A673 (cell line): ENCODE results near the gene SMC5. TPM values are rescaled to one million over a fixed set of nuclear protein-coding genes. Genes with fewer than 3 reads are reported as not detected.

Experiments used
- BruUV-seq: library from RNA; stranded (reverse); fragments of 400-500 nt; replicated peaks from 2 replicates; lab custom pipeline; 2021; lab: Mats Ljungman, UMichigan
- CTCF ChIA-PET: fragments of 300-600 bp; sonication (Branson Sonifier 250); formaldehyde crosslinking; loops from one replicate; lab custom pipeline; 2022; ENCODE audit warnings: antibody characterized with exemption; lab: Charles Lee
- POLR2A ChIA-PET: fragments of 300-600 bp; sonication (Branson Sonifier 250); formaldehyde crosslinking; loops from one replicate; lab custom pipeline; 2022; ENCODE audit warnings: antibody characterized with exemption; ENCODE audit not compliant: low non-redundant PET; lab: Charles Lee
- DNase-seq: peaks from one replicate; pipeline ENCODE4 v3.0.0-alpha.2; 2015; ENCODE audit warnings: low spot score
- H3K27ac ChIP-seq: fragments of 200-600 bp; sonication (generic); 2 replicates; pipeline ENCODE4 v1.5.1; 2016; ENCODE audit warnings: mixed run types, low read depth, mild to moderate bottlenecking, mixed read lengths, antibody characterized with exemption, low read length; ENCODE audit not compliant: poor library complexity, severe bottlenecking
- H3K27me3 ChIP-seq: fragments of 200-600 bp; sonication (generic); replicated peaks from 2 replicates; pipeline ENCODE4 v1.6.1; 2017; ENCODE audit warnings: mixed run types, low read depth, mild to moderate bottlenecking, mixed read lengths, antibody characterized with exemption, low read length; ENCODE audit not compliant: insufficient read depth, poor library complexity
- H3K36me3 ChIP-seq: fragments of 200-600 bp; sonication (generic); 2 replicates; pipeline ENCODE4 v1.6.1; 2016; ENCODE audit warnings: mixed run types, mild to moderate bottlenecking, mixed read lengths, antibody characterized with exemption, low read length; ENCODE audit not compliant: insufficient read depth, poor library complexity, severe bottlenecking
- H3K4me1 ChIP-seq: fragments of 200-600 bp; sonication (generic); 2 replicates; pipeline ENCODE4 v1.6.1; 2017; ENCODE audit warnings: mixed run types, mild to moderate bottlenecking, mixed read lengths, antibody characterized with exemption, low read length; ENCODE audit not compliant: insufficient read depth, poor library complexity, severe bottlenecking
- H3K4me3 ChIP-seq: fragments of 200-600 bp; sonication (generic); 2 replicates; pipeline ENCODE4 v1.5.1; 2016; ENCODE audit warnings: low read depth, mixed run types, mild to moderate bottlenecking, mixed read lengths, low read length; ENCODE audit not compliant: poor library complexity, severe bottlenecking
- H3K9me3 ChIP-seq: fragments of 200-600 bp; sonication (generic); 2 replicates; pipeline ENCODE4 v1.6.1; 2016; ENCODE audit warnings: mixed run types, low read depth, mild to moderate bottlenecking, mixed read lengths, antibody characterized with exemption, low read length; ENCODE audit not compliant: poor library complexity, severe bottlenecking
- EZH2 ChIP-seq: fragments of 200-600 bp; sonication (generic); IDR thresholded peaks from 2 replicates; pipeline ENCODE4 v1.6.1; 2017; ENCODE audit warnings: borderline replicate concordance, low read depth, mild to moderate bottlenecking, mixed read lengths, antibody characterized with exemption, low read length; ENCODE audit not compliant: poor library complexity, severe bottlenecking
- intact Hi-C: fragments of 100-400 bp; cut with micrococcal nuclease; formaldehyde crosslinking; loops from one replicate; pipeline ENCODE4 v1.10.0; 2022; ENCODE audit not compliant: unreplicated experiment
- total RNA-seq: library from RNA; stranded (reverse); gene quantifications from 2 replicates; pipeline ENCODE4 v1.2.3, GENCODE V29; 2021
- TF ChIP-seq, protein P1 (sequence below): fragments of 300-800, 200-600 bp; sonication (generic); conservative IDR thresholded peaks from 2 replicates; pipeline ENCODE4 v1.5.1; 2017; ENCODE audit warnings: low read depth, mild to moderate bottlenecking, antibody characterized with exemption, low read length, moderate library complexity, mixed read lengths

Gene SMC5
- total RNA-seq, 1 experiment from 2014 or later, result 26.5 TPM

DNA sequence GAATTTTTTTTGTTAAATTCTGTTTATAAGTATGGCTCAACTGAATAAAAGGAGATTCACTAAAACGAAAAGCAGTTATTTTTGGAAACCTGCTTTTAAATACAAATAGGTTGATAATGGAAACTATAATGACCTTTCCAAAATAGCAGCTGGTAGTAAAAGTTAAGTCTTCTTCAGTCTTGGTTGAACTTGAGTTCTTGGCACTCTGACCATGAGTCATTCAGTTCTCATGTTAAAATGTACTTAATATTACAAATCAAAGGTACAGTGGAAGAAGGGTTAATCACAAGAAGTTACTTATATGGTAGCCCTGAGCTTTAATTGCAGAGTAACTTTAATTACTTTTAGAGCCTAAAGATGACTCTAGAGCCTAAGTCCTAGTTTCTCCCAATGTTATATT is 93.6 kb downstream of the SMC5 start:
- POLR2A ChIA-PET, result no interaction called here
- H3K9me3 ChIP-seq, result no peaks in the 10 kb centered on the region
- intact Hi-C loops, result no loop called here
- H3K27me3 ChIP-seq, result no peaks in the 10 kb centered on the region
- CTCF ChIA-PET, result no interaction called here
- H3K36me3 ChIP-seq, result peaks cover 17% of the 10 kb centered on the region
- H3K27ac ChIP-seq, result no peak overlapping the region
- BruUV-seq, result TSS peak; percentile 31
- no peak for TF ChIP-seq EZH2
- TF ChIP-seq, protein P1, sequence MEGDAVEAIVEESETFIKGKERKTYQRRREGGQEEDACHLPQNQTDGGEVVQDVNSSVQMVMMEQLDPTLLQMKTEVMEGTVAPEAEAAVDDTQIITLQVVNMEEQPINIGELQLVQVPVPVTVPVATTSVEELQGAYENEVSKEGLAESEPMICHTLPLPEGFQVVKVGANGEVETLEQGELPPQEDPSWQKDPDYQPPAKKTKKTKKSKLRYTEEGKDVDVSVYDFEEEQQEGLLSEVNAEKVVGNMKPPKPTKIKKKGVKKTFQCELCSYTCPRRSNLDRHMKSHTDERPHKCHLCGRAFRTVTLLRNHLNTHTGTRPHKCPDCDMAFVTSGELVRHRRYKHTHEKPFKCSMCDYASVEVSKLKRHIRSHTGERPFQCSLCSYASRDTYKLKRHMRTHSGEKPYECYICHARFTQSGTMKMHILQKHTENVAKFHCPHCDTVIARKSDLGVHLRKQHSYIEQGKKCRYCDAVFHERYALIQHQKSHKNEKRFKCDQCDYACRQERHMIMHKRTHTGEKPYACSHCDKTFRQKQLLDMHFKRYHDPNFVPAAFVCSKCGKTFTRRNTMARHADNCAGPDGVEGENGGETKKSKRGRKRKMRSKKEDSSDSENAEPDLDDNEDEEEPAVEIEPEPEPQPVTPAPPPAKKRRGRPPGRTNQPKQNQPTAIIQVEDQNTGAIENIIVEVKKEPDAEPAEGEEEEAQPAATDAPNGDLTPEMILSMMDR, result no peak
- no peak overlapping the region for H3K4me3 ChIP-seq
- DNase-seq, result no peak
- no peaks in the 10 kb centered on the region for H3K4me1 ChIP-seq

DNA sequence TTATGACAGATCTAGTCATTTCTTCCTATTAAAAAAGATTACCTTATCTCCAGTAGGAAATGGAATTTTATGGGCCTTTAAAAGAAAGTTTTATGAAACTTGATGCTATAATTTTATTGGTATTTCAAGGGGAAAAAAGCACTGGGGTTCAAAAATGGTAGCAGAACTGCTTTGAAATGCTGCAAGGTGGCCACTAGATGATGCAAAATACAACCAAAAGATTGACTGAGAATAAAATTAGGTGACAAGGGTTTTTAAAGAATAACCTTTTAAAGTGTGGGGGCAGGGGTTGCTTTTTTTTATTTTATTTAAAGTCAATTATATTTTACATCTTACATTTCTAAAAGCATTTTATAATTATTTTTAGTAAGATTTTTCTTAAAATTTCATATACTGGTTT is 94.0 kb downstream of the SMC5 start:
- POLR2A ChIA-PET, result no interaction called here
- no peak overlapping the region for H3K27ac ChIP-seq
- H3K36me3 ChIP-seq, result peaks cover 13% of the 10 kb centered on the region
- TF ChIP-seq, protein P1, result peak; percentile 43; the same call in 1 of the 2 replicates
- TF ChIP-seq EZH2, result no peak
- H3K4me3 ChIP-seq, result no peak overlapping the region
- H3K9me3 ChIP-seq, result no peaks in the 10 kb centered on the region
- CTCF ChIA-PET, result no interaction called here
- H3K27me3 ChIP-seq, result no peaks in the 10 kb centered on the region
- H3K4me1 ChIP-seq, result no peaks in the 10 kb centered on the region
- DNase-seq, result no peak
- BruUV-seq, result no TSS peak
- intact Hi-C loops, result no loop called here

DNA sequence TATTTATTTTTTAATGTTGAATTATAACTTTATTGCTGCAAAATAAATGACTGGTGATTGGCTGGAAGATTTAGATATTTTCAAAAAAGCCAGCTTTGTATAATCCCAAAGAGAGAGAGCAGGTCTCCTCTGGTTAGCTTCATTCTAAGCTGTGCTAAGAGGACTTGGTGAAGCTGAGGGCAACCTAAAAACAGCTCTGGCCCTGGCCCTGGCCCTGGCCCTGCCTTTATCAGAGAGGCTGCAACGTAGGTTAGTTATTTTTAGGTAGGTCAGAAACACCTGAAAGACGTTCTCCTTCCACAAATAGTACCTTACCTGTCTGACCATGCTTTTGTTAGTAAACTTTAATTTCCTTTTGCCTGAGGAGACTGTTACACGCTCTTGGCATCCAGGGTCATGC is 97.0 kb downstream of the SMC5 start:
- Histone ChIP-seq H3K4me1 (no peaks in the 10 kb centered on the region), H3K27ac (no peak overlapping the region), H3K9me3 (no peaks in the 10 kb centered on the region), H3K36me3 (peaks cover under 1% of the 10 kb centered on the region), H3K4me3 (no peak overlapping the region), H3K27me3 (no peaks in the 10 kb centered on the region)
- intact Hi-C loops, result no loop called here
- ChIA-PET POLR2A (no interaction called here), CTCF (no interaction called here)
- no TSS peak for BruUV-seq
- DNase-seq, result no peak
- TF ChIP-seq EZH2, result no peak
- TF ChIP-seq, protein P1, result no peak
